ENCODE data around the gene NFKBIZ. TPM values are rescaled to one million over a fixed set of nuclear protein-coding genes. Genes with fewer than 3 reads are reported as not detected.
A peak's percentile ranks its signal among the peaks of the same experiment; 100 is the strongest.

Gene NFKBIZ
- total and polyA plus RNA-seq, 9 of the 15 experiments (the other 6 are each of a cell fraction or from before 2014, with no cell fraction given), result 1.2 to 13.7 (median 5.7) TPM

DNA sequence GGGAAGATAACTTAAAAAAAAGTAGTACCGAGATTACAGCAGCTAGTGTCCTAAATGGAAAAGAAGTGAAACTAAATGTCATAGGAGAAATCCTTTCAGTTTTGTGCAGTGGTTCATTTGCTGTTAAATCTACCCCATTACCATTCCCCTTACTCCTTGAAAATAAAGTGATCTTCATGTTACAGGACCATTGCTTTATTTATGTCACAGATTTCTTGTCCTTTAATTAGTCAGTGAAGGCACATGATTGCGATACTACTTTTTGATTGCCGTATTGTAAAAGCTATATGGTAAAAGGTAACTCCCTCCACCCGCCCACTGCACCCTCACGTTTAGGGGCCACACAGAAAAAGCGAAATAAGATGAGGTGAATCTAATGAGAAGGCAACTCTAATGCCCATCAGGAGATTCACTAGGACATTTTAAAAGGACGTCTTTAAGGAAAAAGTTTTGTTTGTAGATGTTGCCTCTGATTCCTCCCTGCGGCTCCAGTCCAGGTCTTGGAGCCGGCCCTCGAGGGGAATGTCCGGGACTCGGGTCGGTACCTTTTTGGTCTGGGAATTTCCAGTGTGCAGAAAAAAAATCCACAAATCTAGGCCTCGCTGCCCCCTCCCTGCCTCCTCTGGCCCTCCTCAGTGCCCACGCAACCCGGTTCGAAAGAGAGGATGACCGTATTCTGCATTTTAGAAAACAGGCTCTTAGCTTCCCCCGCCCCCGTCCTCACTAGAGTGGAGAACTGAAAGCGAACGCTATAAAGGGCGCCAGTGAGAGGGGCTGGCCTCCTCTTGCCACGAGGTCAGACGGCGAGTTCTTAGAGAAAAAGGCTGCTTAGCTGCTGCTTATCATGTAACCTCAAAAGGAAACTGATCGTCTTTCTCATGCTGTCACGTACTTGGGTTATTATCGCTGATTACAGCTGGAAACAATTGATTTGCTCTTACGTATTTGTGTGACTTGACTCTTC, 21.8 kb upstream of the NFKBIZ start (continued):
- TF ChIP-seq CHD4 (IDR thresholded peaks at IDR 0.05; ENCODE audit: insufficient read depth, insufficient replicate concordance, low read depth, low read length, poor library complexity, severe bottlenecking), result no peak
- TF ChIP-seq ZNF75A (CRISPR knock-in tag; IDR thresholded peaks at IDR 0.05), result no peak
- TF ChIP-seq, protein P1, sequence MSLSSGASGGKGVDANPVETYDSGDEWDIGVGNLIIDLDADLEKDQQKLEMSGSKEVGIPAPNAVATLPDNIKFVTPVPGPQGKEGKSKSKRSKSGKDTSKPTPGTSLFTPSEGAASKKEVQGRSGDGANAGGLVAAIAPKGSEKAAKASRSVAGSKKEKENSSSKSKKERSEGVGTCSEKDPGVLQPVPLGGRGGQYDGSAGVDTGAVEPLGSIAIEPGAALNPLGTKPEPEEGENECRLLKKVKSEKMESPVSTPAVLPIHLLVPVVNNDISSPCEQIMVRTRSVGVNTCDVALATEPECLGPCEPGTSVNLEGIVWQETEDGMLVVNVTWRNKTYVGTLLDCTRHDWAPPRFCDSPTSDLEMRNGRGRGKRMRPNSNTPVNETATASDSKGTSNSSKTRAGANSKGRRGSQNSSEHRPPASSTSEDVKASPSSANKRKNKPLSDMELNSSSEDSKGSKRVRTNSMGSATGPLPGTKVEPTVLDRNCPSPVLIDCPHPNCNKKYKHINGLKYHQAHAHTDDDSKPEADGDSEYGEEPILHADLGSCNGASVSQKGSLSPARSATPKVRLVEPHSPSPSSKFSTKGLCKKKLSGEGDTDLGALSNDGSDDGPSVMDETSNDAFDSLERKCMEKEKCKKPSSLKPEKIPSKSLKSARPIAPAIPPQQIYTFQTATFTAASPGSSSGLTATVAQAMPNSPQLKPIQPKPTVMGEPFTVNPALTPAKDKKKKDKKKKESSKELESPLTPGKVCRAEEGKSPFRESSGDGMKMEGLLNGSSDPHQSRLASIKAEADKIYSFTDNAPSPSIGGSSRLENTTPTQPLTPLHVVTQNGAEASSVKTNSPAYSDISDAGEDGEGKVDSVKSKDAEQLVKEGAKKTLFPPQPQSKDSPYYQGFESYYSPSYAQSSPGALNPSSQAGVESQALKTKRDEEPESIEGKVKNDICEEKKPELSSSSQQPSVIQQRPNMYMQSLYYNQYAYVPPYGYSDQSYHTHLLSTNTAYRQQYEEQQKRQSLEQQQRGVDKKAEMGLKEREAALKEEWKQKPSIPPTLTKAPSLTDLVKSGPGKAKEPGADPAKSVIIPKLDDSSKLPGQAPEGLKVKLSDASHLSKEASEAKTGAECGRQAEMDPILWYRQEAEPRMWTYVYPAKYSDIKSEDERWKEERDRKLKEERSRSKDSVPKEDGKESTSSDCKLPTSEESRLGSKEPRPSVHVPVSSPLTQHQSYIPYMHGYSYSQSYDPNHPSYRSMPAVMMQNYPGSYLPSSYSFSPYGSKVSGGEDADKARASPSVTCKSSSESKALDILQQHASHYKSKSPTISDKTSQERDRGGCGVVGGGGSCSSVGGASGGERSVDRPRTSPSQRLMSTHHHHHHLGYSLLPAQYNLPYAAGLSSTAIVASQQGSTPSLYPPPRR (CRISPR knock-in tag; IDR thresholded peaks at IDR 0.05; ENCODE audit: borderline replicate concordance), result no peak
- no peak for TF ChIP-seq BRD9 (IDR thresholded peaks at IDR 0.05; ENCODE audit: low read depth, partially characterized antibody)
- TF ChIP-seq CBX5 (IDR thresholded peaks at IDR 0.05; ENCODE audit: borderline replicate concordance, low read depth), result no peak
- TF ChIP-seq TCF7L2 (IDR thresholded peaks at IDR 0.05; ENCODE audit: low read depth, low read length), result no peak
- TF ChIP-seq, protein P2, sequence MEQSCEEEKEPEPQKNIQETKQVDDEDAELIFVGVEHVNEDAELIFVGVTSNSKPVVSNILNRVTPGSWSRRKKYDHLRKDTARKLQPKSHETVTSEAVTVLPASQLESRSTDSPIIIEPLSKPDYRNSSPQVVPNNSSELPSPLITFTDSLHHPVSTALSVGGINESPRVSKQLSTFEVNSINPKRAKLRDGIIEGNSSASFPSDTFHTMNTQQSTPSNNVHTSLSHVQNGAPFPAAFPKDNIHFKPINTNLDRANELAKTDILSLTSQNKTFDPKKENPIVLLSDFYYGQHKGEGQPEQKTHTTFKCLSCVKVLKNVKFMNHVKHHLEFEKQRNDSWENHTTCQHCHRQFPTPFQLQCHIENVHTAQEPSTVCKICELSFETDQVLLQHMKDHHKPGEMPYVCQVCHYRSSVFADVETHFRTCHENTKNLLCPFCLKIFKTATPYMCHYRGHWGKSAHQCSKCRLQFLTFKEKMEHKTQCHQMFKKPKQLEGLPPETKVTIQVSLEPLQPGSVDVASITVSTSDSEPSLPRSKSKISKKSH (CRISPR knock-in tag; IDR thresholded peaks at IDR 0.05), result no peak
- TF ChIP-seq MCM3 (IDR thresholded peaks at IDR 0.05), result no peak
- TF ChIP-seq FOXA3 (CRISPR knock-in tag; conservative IDR thresholded peaks at IDR 0.05 in 1 of 2, IDR thresholded peaks at IDR 0.05 in 1 of 2), result no peak
- TF ChIP-seq, protein P3, sequence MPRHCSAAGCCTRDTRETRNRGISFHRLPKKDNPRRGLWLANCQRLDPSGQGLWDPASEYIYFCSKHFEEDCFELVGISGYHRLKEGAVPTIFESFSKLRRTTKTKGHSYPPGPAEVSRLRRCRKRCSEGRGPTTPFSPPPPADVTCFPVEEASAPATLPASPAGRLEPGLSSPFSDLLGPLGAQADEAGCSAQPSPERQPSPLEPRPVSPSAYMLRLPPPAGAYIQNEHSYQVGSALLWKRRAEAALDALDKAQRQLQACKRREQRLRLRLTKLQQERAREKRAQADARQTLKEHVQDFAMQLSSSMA (CRISPR knock-in tag; IDR thresholded peaks at IDR 0.05), result no peak
- peak; percentile 89 for TF ChIP-seq MYC (IDR thresholded peaks at IDR 0.05; ENCODE audit: low read depth, low read length)
- TF ChIP-seq MYC (CRISPR knock-in tag; IDR thresholded peaks at IDR 0.05; ENCODE audit: borderline replicate concordance, low read depth), result no peak
- no peak for TF ChIP-seq ZNF79 (CRISPR knock-in tag; IDR thresholded peaks at IDR 0.05; ENCODE audit: low read depth)
- no peak for TF ChIP-seq HMGN3 (IDR thresholded peaks at IDR 0.05; ENCODE audit: borderline replicate concordance, extremely low read depth, insufficient read length, low read depth, low read length)
- TF ChIP-seq CREM (IDR thresholded peaks at IDR 0.05; ENCODE audit: low read depth), result peak; percentile 61
- no peak for TF ChIP-seq FOXK2 (conservative IDR thresholded peaks at IDR 0.05 in 1 of 2, IDR thresholded peaks at IDR 0.05 in 1 of 2; ENCODE audit: low read depth in 2 of 2)
- TF ChIP-seq TAF9B (IDR thresholded peaks at IDR 0.05; ENCODE audit: partially characterized antibody), result no peak
- TF ChIP-seq TARDBP (IDR thresholded peaks at IDR 0.05), result no peak
- TF ChIP-seq ZNF143 (CRISPR knock-in tag; IDR thresholded peaks at IDR 0.05), result no peak
